Sigmoid colon (tissue), 4 donors: ENCODE data around the gene MYO5C.

ENCODE experiments used
- EP300 ChIP-seq, 4 donors: sonication (generic); formaldehyde crosslinking; IDR thresholded peaks; one replicate each; pipeline ENCODE4 v1.6.1; 2017; ENCODE audit warnings: antibody characterized with exemption in 4 of 4
- POLR2A ChIP-seq, 2 donors: fragments of 450-650 bp; IDR thresholded peaks; one replicate each; pipeline ENCODE4 v1.6.1; 2016; ENCODE audit warnings: antibody characterized with exemption in 2 of 2, mild to moderate bottlenecking in 2 of 2, moderate library complexity in 2 of 2
- POLR2AphosphoS5 ChIP-seq, 4 donors: sonication (generic); formaldehyde crosslinking; IDR thresholded peaks; one replicate each; pipeline ENCODE4 v1.6.1; 2017; ENCODE audit warnings: antibody characterized with exemption in 4 of 4
- TF ChIP-seq, protein P1 (sequence below), 4 experiments: fragments of 450-650 bp in 3 of 4; fragments of 200-600 bp in 1 of 4; IDR thresholded peaks; one replicate each; pipeline ENCODE4 v1.5.1; 2016 to 2019; ENCODE audit warnings: antibody characterized with exemption in 4 of 4, mild to moderate bottlenecking in 3 of 4, moderate library complexity in 2 of 4

DNA sequence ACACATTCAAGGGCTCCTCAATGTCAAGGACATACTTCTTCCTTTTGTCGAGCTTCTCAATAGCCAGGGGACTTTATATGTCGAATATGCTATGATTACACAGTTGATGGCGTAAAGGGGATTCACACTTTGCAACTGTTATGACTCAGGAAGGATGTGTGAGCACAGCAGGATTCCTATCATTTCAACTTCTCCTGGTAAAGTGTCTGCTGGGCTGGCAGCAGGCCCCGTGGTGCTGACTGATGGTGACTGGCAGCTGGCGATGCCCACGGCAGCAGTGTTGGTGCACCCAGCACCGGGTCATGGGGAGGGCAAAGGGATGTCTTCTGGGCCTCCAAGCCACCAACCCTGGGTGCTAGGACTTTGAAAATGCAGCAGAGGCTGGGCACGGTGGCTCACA, 59.6 kb downstream of the MYO5C start:
- TF ChIP-seq, protein P1, sequence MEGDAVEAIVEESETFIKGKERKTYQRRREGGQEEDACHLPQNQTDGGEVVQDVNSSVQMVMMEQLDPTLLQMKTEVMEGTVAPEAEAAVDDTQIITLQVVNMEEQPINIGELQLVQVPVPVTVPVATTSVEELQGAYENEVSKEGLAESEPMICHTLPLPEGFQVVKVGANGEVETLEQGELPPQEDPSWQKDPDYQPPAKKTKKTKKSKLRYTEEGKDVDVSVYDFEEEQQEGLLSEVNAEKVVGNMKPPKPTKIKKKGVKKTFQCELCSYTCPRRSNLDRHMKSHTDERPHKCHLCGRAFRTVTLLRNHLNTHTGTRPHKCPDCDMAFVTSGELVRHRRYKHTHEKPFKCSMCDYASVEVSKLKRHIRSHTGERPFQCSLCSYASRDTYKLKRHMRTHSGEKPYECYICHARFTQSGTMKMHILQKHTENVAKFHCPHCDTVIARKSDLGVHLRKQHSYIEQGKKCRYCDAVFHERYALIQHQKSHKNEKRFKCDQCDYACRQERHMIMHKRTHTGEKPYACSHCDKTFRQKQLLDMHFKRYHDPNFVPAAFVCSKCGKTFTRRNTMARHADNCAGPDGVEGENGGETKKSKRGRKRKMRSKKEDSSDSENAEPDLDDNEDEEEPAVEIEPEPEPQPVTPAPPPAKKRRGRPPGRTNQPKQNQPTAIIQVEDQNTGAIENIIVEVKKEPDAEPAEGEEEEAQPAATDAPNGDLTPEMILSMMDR (IDR thresholded peaks at IDR 0.05), result no peak
- TF ChIP-seq POLR2AphosphoS5 (IDR thresholded peaks at IDR 0.05), result no peak
- no peak for TF ChIP-seq POLR2A (IDR thresholded peaks at IDR 0.05)
- TF ChIP-seq EP300 (IDR thresholded peaks at IDR 0.05), result no peak
